GM21717 (cell line): ENCODE measurements around the gene ARFGEF3.

Experiments used
- ATAC-seq: cut with Tn5 transposase; IDR thresholded peaks from one replicate; pipeline ENCODE4 v1.9.1; 2021; ENCODE audit warnings: mild to moderate bottlenecking, moderate library complexity; ENCODE audit not compliant: unreplicated experiment

ARFGEF3 gene

GRCh38 chr6:138161088-138161337, 726 bp upstream of the ARFGEF3 start:
- ATAC-seq = no peak

- ATAC-seq = peak; percentile 29
Measured at GRCh38 chr6:138162111-138162954, 594 bp downstream of the ARFGEF3 start.

GRCh38 chr6:138162955-138163575, 1.3 kb downstream of the ARFGEF3 start:
- ATAC-seq = no peak

- ATAC-seq = no peak
Measured at GRCh38 chr6:138175596-138175995, 13.9 kb downstream of the ARFGEF3 start.

- ATAC-seq = no peak
Measured at GRCh38 chr6:138176652-138177232, 15.0 kb downstream of the ARFGEF3 start.

GRCh38 chr6:138182939-138183789, 21.4 kb downstream of the ARFGEF3 start:
- ATAC-seq = no peak

GRCh38 chr6:138183790-138184134, 22.0 kb downstream of the ARFGEF3 start:
- no peak for ATAC-seq

GRCh38 chr6:138184230-138184629, 22.5 kb downstream of the ARFGEF3 start:
- no peak for ATAC-seq

- ATAC-seq = no peak
Measured at GRCh38 chr6:138187156-138187555, 25.4 kb downstream of the ARFGEF3 start.

- no peak for ATAC-seq
Measured at GRCh38 chr6:138188278-138188941, 26.7 kb downstream of the ARFGEF3 start.

GRCh38 chr6:138194287-138194686, 32.5 kb downstream of the ARFGEF3 start:
- ATAC-seq = no peak

- ATAC-seq = no peak
Measured at GRCh38 chr6:138196122-138196738, 34.5 kb downstream of the ARFGEF3 start.

GRCh38 chr6:138197570-138197969, 35.8 kb downstream of the ARFGEF3 start:
- no peak for ATAC-seq

GRCh38 chr6:138198430-138199091, 36.8 kb downstream of the ARFGEF3 start:
- ATAC-seq = no peak

GRCh38 chr6:138201836-138202235, 40.1 kb downstream of the ARFGEF3 start:
- ATAC-seq = no peak

GRCh38 chr6:138203315-138203714, 41.6 kb downstream of the ARFGEF3 start:
- ATAC-seq = no peak

GRCh38 chr6:138204303-138204702, 42.6 kb downstream of the ARFGEF3 start:
- ATAC-seq = no peak

- ATAC-seq = no peak
Measured at GRCh38 chr6:138204792-138205384, 43.1 kb downstream of the ARFGEF3 start.

GRCh38 chr6:138205437-138206094, 43.8 kb downstream of the ARFGEF3 start:
- ATAC-seq = no peak
